Kidney (tissue), 14 donors: Measurements from ENCODE around the gene ANKRD13B. TPM values are rescaled to one million over a fixed set of nuclear protein-coding genes. Genes with fewer than 3 reads are reported as not detected.

ENCODE experiments used
- DNase-seq, 5 donors: peaks; one replicate each; pipeline ENCODE4 v3.0.0-alpha.2; 2013 to 2020
- FAIRE-seq: peaks from 2 replicates; lab custom pipeline; 2012; peaks lifted over from hg19 to GRCh38; lab: Jason Lieb, UNC
- H3K27ac ChIP-seq, 2 donors: one replicate each; pipeline ENCODE4 v1.7.0; 2013; ENCODE audit warnings: low read depth in 2 of 2, low read length in 2 of 2, inconsistent platforms in 1 of 2
- H3K27me3 ChIP-seq: one replicate; pipeline ENCODE4 v1.7.1; 2013; ENCODE audit warnings: low read length, inconsistent platforms; ENCODE audit not compliant: control insufficient read depth, insufficient read depth
- H3K36me3 ChIP-seq, 3 donors: one replicate each; pipeline versions ENCODE4 v1.7.0 to v1.7.1; 2013; ENCODE audit warnings: low read length in 3 of 3, control low read depth in 1 of 3, inconsistent platforms in 1 of 3; ENCODE audit not compliant: insufficient read depth in 3 of 3, control insufficient read depth in 2 of 3
- H3K4me1 ChIP-seq, 3 donors: one replicate each; pipeline versions ENCODE4 v1.7.0 to v1.7.1; 2013; ENCODE audit warnings: low read length in 3 of 3, inconsistent platforms in 1 of 3, low read depth in 1 of 3; ENCODE audit not compliant: control insufficient read depth in 2 of 3, insufficient read depth in 2 of 3
- H3K4me3 ChIP-seq, 3 donors: one replicate each; pipeline versions ENCODE4 v1.7.0 to v1.8.1; 2013; ENCODE audit warnings: low read length in 3 of 3, control low read depth in 1 of 3, inconsistent platforms in 1 of 3
- H3K9ac ChIP-seq, 3 donors: one replicate each; pipeline versions ENCODE4 v1.7.0 to v1.7.1; 2013; ENCODE audit warnings: low read length in 3 of 3, control low read depth in 1 of 3, inconsistent platforms in 1 of 3
- H3K9me3 ChIP-seq, 3 donors: one replicate each; pipeline versions ENCODE4 v1.7.0 to v1.7.1; 2013; ENCODE audit warnings: low read length in 3 of 3, control low read depth in 1 of 3, inconsistent platforms in 1 of 3; ENCODE audit not compliant: control insufficient read depth in 2 of 3, insufficient read depth in 1 of 3
- intact Hi-C: fragments of 100-400 bp; cut with DNase I; formaldehyde crosslinking; loops from one replicate; pipeline ENCODE4 v1.11.1; 2022
- polyA plus RNA-seq: library from polyadenylated mRNA; stranded (reverse); fragments of 350-450 nt; fragmentation: Illumina TruSeq; extraction: RNeasy Lipid Tissue Mini Kit (QIAGEN cat#74804); gene quantifications from one replicate; pipeline ENCODE4 v1.2.3, GENCODE V29; 2014; ENCODE audit warnings: low read depth, low replicate concordance; ENCODE audit not compliant: insufficient read depth
- total RNA-seq: library from RNA; stranded (reverse); fragmentation: NEBNext Ultra II Directional; extraction: Animal tissue kit (Norgen Biotek cat#: 25700); gene quantifications from one replicate; pipeline ENCODE4 v1.2.1, GENCODE V29; 2021
- TF ChIP-seq, protein P1 (sequence below): IDR thresholded peaks from 3 replicates; pipeline ENCODE4 v1.5.1; 2012; ENCODE audit warnings: mild to moderate bottlenecking, moderate library complexity, borderline replicate concordance; ENCODE audit not compliant: insufficient read depth; ENCODE audit errors: extremely low read depth
- donor health status: control.
- donor health status: control.
- donor health status: control.
- donor health status: control.
- donor health status: control.
- donor health status: DM: yes; HTN: yes; CAD: no.
- donor health status: Normal renal cell carcinoma (clear cell type).

ANKRD13B gene
- total and polyA plus RNA-seq, 2 donors from 2014 or later: 2.8 to 3.3 TPM

GRCh38 chr17:29569245-29569950 is 23.5 kb upstream of the ANKRD13B start:
- H3K4me1 ChIP-seq: peaks cover 0 to 12% (median 8%) of the 10 kb centered on the region in 3 donors

GRCh38 chr17:29570521-29570920 is 22.4 kb upstream of the ANKRD13B start:
- DNase-seq: peak in 1 of 5 donors; percentile 35
- Histone ChIP-seq H3K4me3 (no peak overlapping the region), H3K9me3 (no peaks in the 10 kb centered on the region), H3K4me1 (peaks cover 0 to 12% (median 10%) of the 10 kb centered on the region in 3 donors), H3K27me3 (no peaks in the 10 kb centered on the region), H3K9ac (no peak overlapping the region), H3K36me3 (no peaks in the 10 kb centered on the region), H3K27ac (no peak overlapping the region)
- intact Hi-C loops: no loop called here
- no peak for FAIRE-seq
- TF ChIP-seq, protein P1, sequence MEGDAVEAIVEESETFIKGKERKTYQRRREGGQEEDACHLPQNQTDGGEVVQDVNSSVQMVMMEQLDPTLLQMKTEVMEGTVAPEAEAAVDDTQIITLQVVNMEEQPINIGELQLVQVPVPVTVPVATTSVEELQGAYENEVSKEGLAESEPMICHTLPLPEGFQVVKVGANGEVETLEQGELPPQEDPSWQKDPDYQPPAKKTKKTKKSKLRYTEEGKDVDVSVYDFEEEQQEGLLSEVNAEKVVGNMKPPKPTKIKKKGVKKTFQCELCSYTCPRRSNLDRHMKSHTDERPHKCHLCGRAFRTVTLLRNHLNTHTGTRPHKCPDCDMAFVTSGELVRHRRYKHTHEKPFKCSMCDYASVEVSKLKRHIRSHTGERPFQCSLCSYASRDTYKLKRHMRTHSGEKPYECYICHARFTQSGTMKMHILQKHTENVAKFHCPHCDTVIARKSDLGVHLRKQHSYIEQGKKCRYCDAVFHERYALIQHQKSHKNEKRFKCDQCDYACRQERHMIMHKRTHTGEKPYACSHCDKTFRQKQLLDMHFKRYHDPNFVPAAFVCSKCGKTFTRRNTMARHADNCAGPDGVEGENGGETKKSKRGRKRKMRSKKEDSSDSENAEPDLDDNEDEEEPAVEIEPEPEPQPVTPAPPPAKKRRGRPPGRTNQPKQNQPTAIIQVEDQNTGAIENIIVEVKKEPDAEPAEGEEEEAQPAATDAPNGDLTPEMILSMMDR: no peak

More at GRCh38 chr17:29569245-29569950, 23.5 kb upstream of the ANKRD13B start:
- DNase-seq (peak in 1 of 5 donors; percentile 66), FAIRE-seq (no peak)
- H3K4me3 ChIP-seq: peak overlapping the region; percentile 63 to 87 (median 76)
- TF ChIP-seq, protein P1: no peak
- no peaks in the 10 kb centered on the region for H3K9me3 ChIP-seq
- H3K9ac ChIP-seq: peak overlapping the region; percentile 39 to 87 (median 60)
- intact Hi-C loops: no loop called here
- peak overlapping the region; percentile 80 to 82 for H3K27ac ChIP-seq
- H3K27me3 ChIP-seq: no peaks in the 10 kb centered on the region
- H3K36me3 ChIP-seq: no peaks in the 10 kb centered on the region

- no peak for DNase-seq
- intact Hi-C loops: no loop called here
These were observed 21.4 kb upstream of the ANKRD13B start for GRCh38 chr17:29571486-29571882.

More at GRCh38 chr17:29571486-29571882, 21.4 kb upstream of the ANKRD13B start:
- Histone ChIP-seq H3K4me1 (peaks cover 0 to 12% (median 10%) of the 10 kb centered on the region in 3 donors), H3K9me3 (no peaks in the 10 kb centered on the region), H3K36me3 (peaks cover 0 to 7% (median 4%) of the 10 kb centered on the region in 3 donors), H3K27me3 (no peaks in the 10 kb centered on the region), H3K4me3 (no peak overlapping the region), H3K27ac (no peak overlapping the region), H3K9ac (no peak overlapping the region)
- TF ChIP-seq, protein P1: no peak
- FAIRE-seq: no peak
